ENCODE data around the gene FAM181A.

DNA sequence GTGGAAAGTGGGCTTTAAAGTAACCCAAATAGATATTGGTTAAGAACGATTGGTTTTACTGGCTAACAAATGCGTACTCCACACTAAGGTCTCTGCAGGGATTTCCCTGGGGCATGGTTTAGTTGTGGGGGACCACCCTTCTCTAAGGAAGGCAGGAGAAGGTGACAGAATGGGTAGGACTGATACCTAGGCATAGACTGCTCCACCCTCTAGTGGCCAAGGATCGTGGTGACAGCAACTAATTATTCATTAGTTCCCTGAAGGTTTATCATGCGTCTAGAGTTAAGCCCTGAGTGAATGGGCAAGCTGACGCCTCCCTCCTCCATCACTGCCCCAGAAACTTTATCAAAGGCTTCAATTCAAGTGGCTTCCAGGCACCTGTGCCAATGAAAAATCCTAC is 9.1 kb downstream of the FAM181A start:
- TF ChIP-seq FOXM1 (IDR thresholded peaks at IDR 0.05; ENCODE audit: borderline replicate concordance) (no peak), SP1 (IDR thresholded peaks at IDR 0.05) (no peak), LEF1 (IDR thresholded peaks at IDR 0.05; ENCODE audit: borderline replicate concordance) (no peak), HDGF (IDR thresholded peaks at IDR 0.05; ENCODE audit: borderline replicate concordance) (no peak), ELF4 (IDR thresholded peaks at IDR 0.05) (no peak), CTBP1 (IDR thresholded peaks at IDR 0.05; ENCODE audit: borderline replicate concordance) (no peak), ZNF384 (IDR thresholded peaks at IDR 0.05) (no peak), L3MBTL2 (conservative IDR thresholded peaks at IDR 0.05) (no peak), BHLHE40 (IDR thresholded peaks at IDR 0.05; ENCODE audit: borderline replicate concordance) (no peak), ARNT (IDR thresholded peaks at IDR 0.05) (no peak), NFRKB (IDR thresholded peaks at IDR 0.05) (no peak), SUZ12 (IDR thresholded peaks at IDR 0.05) (no peak), FOXK2 (IDR thresholded peaks at IDR 0.05) (no peak)
- TF ChIP-seq, protein P1, sequence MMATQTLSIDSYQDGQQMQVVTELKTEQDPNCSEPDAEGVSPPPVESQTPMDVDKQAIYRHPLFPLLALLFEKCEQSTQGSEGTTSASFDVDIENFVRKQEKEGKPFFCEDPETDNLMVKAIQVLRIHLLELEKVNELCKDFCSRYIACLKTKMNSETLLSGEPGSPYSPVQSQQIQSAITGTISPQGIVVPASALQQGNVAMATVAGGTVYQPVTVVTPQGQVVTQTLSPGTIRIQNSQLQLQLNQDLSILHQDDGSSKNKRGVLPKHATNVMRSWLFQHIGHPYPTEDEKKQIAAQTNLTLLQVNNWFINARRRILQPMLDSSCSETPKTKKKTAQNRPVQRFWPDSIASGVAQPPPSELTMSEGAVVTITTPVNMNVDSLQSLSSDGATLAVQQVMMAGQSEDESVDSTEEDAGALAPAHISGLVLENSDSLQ (IDR thresholded peaks at IDR 0.05), result no peak
